Measurements from ENCODE around the gene KCTD4.

Gene KCTD4

GRCh38 chr13:45168555-45168930 is 32.3 kb downstream of the KCTD4 start:
- TF ChIP-seq TCF12 (IDR thresholded peaks at IDR 0.05; ENCODE audit: low read depth) (no peak), ZBTB7A (IDR thresholded peaks at IDR 0.05; ENCODE audit: low read depth) (no peak), RAD21 (IDR thresholded peaks at IDR 0.05; ENCODE audit: low read depth) (no peak), MAX (IDR thresholded peaks at IDR 0.05) (no peak), CREB1 (IDR thresholded peaks at IDR 0.05; ENCODE audit: low read depth) (no peak), FOXM1 (IDR thresholded peaks at IDR 0.05; ENCODE audit: borderline replicate concordance, low read depth) (no peak), EGR1 (IDR thresholded peaks at IDR 0.05) (no peak), TAF1 (IDR thresholded peaks at IDR 0.05; ENCODE audit: low read depth) (no peak), CEBPB (IDR thresholded peaks at IDR 0.05) (no peak), EP300 (IDR thresholded peaks at IDR 0.05; ENCODE audit: borderline replicate concordance) (no peak), NFIC (IDR thresholded peaks at IDR 0.05) (no peak)
- TF ChIP-seq, protein P1, sequence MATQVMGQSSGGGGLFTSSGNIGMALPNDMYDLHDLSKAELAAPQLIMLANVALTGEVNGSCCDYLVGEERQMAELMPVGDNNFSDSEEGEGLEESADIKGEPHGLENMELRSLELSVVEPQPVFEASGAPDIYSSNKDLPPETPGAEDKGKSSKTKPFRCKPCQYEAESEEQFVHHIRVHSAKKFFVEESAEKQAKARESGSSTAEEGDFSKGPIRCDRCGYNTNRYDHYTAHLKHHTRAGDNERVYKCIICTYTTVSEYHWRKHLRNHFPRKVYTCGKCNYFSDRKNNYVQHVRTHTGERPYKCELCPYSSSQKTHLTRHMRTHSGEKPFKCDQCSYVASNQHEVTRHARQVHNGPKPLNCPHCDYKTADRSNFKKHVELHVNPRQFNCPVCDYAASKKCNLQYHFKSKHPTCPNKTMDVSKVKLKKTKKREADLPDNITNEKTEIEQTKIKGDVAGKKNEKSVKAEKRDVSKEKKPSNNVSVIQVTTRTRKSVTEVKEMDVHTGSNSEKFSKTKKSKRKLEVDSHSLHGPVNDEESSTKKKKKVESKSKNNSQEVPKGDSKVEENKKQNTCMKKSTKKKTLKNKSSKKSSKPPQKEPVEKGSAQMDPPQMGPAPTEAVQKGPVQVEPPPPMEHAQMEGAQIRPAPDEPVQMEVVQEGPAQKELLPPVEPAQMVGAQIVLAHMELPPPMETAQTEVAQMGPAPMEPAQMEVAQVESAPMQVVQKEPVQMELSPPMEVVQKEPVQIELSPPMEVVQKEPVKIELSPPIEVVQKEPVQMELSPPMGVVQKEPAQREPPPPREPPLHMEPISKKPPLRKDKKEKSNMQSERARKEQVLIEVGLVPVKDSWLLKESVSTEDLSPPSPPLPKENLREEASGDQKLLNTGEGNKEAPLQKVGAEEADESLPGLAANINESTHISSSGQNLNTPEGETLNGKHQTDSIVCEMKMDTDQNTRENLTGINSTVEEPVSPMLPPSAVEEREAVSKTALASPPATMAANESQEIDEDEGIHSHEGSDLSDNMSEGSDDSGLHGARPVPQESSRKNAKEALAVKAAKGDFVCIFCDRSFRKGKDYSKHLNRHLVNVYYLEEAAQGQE (IDR thresholded peaks at IDR 0.05; ENCODE audit: low read depth), result no peak
- TF ChIP-seq, protein P2, sequence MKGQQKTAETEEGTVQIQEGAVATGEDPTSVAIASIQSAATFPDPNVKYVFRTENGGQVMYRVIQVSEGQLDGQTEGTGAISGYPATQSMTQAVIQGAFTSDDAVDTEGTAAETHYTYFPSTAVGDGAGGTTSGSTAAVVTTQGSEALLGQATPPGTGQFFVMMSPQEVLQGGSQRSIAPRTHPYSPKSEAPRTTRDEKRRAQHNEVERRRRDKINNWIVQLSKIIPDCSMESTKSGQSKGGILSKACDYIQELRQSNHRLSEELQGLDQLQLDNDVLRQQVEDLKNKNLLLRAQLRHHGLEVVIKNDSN (IDR thresholded peaks at IDR 0.05), result no peak

DNA sequence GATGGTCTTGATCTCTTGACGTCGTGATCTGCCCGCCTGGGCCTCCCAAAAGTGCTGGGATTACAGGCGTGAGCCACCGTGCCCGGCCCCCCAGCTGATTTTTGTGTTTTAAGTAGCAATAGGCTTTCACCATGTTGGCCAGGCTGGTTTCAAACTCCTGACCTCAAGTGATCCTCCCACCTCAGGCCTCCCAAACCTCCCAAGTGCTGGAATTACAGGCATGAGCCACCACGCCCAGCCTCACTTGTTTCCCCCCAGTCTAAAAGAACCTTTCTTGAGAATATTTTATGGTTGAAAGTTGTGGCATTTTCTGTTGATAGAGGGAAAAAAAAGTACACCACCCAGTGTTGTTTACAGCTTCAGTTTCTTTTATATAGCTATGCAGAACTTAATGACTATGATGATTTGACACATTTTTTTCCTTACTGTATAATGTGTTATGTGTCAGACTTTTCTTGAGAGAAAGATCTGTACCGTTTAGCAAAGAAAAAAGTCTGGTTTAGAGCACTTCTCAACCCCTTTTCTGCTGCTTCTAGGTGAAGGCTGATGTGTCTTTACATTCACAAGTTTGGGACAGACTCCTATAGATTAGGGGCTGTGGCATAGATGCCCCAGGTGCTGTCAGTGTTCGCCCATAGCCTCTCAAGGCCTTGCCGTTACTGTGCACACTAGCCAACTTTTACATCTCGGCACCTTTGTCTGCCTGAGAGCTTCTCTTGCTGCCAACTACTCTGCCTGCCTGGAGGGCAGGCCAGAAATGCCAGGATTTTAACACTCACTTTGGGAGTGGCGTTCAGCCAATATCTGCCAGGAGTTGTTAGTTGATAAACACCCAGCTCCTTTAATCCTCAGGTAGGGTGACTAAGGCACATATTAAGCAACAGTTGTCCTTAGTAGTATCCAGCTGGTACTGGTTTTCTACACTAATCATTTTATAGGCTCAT is 33.0 kb downstream of the KCTD4 start:
- peak; percentile 57; the same call in 1 of the 2 replicates for TF ChIP-seq CEBPB (IDR thresholded peaks at IDR 0.05)
- TF ChIP-seq TEAD4 (IDR thresholded peaks at IDR 0.05), result no peak

- no peak for TF ChIP-seq CREB1 (IDR thresholded peaks at IDR 0.05; ENCODE audit: low read depth)
- no peak for TF ChIP-seq TEAD4 (IDR thresholded peaks at IDR 0.05)
- TF ChIP-seq CEBPB (IDR thresholded peaks at IDR 0.05), result no peak
- TF ChIP-seq YY1 (IDR thresholded peaks at IDR 0.05; ENCODE audit: low read depth), result no peak
- no peak for TF ChIP-seq EGR1 (IDR thresholded peaks at IDR 0.05)
- no peak for TF ChIP-seq FOXM1 (IDR thresholded peaks at IDR 0.05; ENCODE audit: borderline replicate concordance, low read depth)
- TF ChIP-seq, protein P2 (IDR thresholded peaks at IDR 0.05), result no peak
- TF ChIP-seq TCF12 (IDR thresholded peaks at IDR 0.05; ENCODE audit: low read depth), result no peak
- TF ChIP-seq, protein P1 (IDR thresholded peaks at IDR 0.05; ENCODE audit: low read depth), result no peak
Measured at GRCh38 chr13:45166858-45167257, 34.0 kb downstream of the KCTD4 start.

DNA sequence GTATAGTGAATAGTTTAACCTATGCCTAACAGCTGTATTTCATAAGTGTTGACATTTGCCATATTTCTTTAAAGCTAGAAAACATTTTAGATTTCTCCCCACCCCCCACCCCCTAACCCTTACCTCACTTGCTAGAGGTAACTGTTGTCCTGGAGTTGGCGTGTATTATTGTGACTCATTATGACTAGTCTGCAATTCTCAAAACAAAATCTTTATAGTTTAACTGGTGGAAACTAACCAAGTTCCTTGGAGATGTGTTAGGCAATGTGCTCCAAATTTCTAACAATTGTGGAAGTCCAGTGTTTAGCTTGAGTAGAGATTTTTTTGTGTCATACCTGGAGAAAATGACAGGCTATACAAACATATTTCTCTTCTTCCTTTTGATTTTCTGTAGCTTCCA is 38.0 kb downstream of the KCTD4 start:
- TF ChIP-seq CREB1 (IDR thresholded peaks at IDR 0.05; ENCODE audit: low read depth) (no peak), ZBTB7A (IDR thresholded peaks at IDR 0.05; ENCODE audit: low read depth) (no peak), RAD21 (IDR thresholded peaks at IDR 0.05; ENCODE audit: low read depth) (no peak), MAX (IDR thresholded peaks at IDR 0.05) (no peak), TCF12 (IDR thresholded peaks at IDR 0.05; ENCODE audit: low read depth) (no peak), EP300 (IDR thresholded peaks at IDR 0.05; ENCODE audit: borderline replicate concordance) (no peak), TEAD4 (IDR thresholded peaks at IDR 0.05) (no peak), EGR1 (IDR thresholded peaks at IDR 0.05) (no peak), NFIC (IDR thresholded peaks at IDR 0.05) (no peak), TAF1 (IDR thresholded peaks at IDR 0.05; ENCODE audit: low read depth) (no peak), CEBPB (IDR thresholded peaks at IDR 0.05) (no peak), YY1 (IDR thresholded peaks at IDR 0.05; ENCODE audit: low read depth) (no peak), FOXM1 (IDR thresholded peaks at IDR 0.05; ENCODE audit: borderline replicate concordance, low read depth) (no peak)
- TF ChIP-seq, protein P1 (IDR thresholded peaks at IDR 0.05; ENCODE audit: low read depth), result no peak
- TF ChIP-seq, protein P2 (IDR thresholded peaks at IDR 0.05), result no peak
